Measurements from ENCODE around the gene TPTE.
"Not testable (repeated sequence)": the region's sequence is repeated elsewhere in the genome, so short reads cannot be mapped to it uniquely, and the experiment has no call there.

TPTE gene

GRCh38 chr21:10521091-10521598 is at the start of gene TPTE:
Gene TPTE (plus strand): TSS chr21:10521583. CDS start chr21:10538724, 17,141 bp downstream.
- no peak for DNase-seq

GRCh38 chr21:10471999-10472398 is 49.4 kb upstream of the TPTE start:
- DNase-seq, result not testable (repeated sequence)

GRCh38 chr21:10477794-10478193 is 43.6 kb upstream of the TPTE start:
- DNase-seq, result not testable (repeated sequence)

GRCh38 chr21:10479875-10480274 is 41.5 kb upstream of the TPTE start:
- DNase-seq, result not testable (repeated sequence)

GRCh38 chr21:10484864-10485263 is 36.5 kb upstream of the TPTE start:
- not testable (repeated sequence) for DNase-seq

- DNase-seq, result not testable (repeated sequence)
Observed at GRCh38 chr21:10490453-10490852, 30.9 kb upstream of the TPTE start.

GRCh38 chr21:10511116-10511515 is 10.3 kb upstream of the TPTE start:
- DNase-seq, result no peak

DNA sequence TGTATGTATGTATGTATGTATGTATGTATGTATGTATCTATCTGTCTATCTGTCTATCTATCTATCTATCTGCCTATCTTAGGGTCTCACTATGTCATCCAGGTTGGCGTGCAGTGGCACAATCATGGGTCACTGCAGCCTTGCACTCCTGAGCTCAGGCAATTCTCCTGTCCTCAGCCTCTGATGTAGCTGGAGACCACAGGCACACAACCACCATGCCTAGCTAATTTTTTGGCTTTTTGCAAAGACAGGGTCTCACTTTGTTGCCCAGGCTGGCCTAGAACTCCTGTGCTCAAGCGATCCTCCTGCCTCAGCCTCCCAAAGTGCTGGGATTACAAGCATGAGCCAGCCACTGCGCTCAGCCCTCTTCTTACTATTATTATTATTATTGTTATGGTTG is 4.5 kb upstream of the TPTE start:
- not testable (repeated sequence) for DNase-seq

GRCh38 chr21:10517904-10518303 is 3.5 kb upstream of the TPTE start:
- not testable (repeated sequence) for DNase-seq

- not testable (repeated sequence) for DNase-seq
Observed at GRCh38 chr21:10521835-10522500, 585 bp downstream of the TPTE start.

- no peak for DNase-seq
Observed at GRCh38 chr21:10539956-10540355, 18.6 kb downstream of the TPTE start.

DNA sequence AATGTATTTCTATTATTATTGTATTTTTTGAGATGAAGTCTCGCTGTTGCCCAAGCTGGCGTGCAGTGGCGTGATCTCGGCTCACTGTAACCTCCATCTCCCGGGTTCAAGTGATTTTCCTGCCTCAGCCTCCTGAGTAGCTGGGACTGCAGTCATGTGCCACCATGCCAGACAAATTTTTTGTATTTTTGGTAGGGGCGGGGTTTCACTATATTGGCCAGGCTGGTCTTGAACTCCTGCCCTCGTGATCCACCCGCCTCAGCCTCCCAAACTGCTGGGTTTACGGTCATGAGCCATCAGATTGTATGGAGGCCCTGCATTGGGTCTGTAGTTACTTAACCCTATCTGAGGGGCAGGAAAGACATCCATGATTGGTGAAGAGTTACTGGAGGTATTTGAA is 23.0 kb downstream of the TPTE start:
- not testable (repeated sequence) for DNase-seq

DNA sequence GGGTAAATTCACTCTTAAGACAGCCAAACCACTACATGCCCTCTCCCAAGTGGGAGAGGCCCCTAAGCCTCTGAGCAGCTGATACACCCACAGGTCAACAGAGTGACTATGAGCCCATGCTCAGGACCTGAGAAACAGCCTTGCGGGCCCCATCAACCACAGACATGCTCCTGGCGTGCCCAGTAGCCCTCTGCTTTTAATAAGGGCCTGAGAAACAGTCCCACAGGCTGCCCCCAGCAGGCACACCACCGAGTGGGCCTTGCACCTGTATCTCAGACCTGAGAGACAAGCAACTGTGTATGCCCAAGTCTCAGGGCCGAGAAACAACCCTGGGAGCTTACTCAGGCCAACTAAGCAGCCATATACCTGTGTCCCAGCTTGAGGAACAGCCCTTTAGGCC is 26.5 kb downstream of the TPTE start:
- not testable (repeated sequence) for DNase-seq

DNA sequence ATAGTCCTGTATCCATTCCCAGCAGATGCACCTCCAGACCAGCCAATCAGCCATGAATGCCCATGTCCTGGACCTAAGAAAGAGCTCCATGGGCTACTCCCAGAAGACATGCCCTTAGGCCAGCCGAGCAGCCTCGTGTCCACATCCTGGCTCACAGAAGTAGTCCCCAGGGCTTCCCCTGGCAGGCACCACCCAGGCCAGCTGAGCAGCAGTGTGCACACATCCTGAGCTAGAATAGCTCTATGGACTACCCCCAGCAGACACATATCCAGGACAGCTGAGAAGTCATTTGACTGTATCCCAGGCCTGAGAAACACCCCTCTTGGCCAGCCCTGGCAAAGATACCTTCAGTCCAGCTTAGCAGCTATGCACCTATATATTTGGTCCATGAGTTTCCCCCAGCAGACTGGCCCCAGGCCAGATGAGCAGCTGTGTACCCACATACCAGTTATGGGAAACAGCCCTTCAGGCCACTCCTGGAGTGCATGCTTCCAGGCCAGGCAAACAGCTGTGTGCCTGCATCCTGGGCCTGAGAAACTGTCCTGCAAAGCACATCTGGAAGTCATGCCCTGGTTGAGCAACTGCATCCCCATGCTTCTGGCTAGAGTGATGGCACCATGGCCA is 27.1 kb downstream of the TPTE start:
- DNase-seq, result not testable (repeated sequence)

DNA sequence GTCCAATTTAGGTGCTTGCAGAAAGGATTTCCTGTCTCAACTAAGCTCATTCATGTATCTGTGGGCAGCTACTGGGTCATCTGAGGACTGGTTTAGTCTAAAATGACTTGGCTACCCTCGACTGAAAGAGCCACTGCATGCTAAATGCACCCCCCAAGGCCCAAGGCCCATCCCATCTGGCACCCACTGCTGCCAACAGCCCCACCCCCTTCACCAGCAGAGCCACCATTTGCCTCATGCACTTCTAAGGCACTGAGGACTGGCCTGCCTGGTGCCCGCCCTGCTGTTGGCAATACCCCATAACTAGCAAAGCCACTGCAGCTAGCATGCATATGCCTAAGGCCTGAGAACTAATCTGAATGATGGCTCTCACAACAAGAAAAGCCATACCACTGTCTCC is 49.4 kb downstream of the TPTE start:
- not testable (repeated sequence) for DNase-seq

DNA sequence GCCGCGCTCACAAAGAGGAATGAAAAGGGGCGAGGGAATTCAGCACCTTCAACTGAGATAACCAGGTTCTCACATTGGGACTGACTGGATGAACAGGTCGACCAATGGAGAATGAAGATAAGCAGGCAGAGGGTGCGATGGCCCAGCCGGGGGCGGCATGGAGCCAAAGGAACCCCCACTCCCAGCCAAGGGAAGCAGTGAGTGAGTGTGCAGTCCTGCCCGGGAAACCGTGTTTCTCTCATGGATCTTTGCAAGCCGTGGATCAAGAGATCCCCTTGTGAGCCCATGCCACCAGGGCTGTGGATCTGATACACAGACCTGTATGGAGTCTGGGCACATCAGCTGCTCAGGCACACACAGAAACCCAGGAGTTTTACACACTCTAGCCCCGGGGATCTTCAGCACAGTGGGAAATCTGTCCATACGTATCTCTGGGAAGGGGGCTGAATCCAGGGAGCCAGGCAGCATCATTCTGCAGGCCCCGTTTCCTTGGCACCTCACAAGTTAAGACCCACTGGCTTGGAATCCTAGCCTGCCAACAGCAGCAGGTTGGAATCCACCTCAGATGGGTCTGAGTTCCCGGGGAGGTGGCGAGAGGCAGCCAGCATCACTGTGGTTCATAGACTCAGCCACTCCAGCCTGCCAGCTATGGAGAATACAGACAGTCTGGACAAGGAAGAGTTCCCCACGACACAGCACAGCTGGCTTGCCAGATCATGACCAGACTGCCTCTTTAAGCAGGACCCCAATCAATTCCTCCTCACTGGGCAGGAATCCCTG is 53.3 kb downstream of the TPTE start:
- not testable (repeated sequence) for DNase-seq

- no peak for DNase-seq
Observed at GRCh38 chr21:10575311-10575667, 53.9 kb downstream of the TPTE start.

DNA sequence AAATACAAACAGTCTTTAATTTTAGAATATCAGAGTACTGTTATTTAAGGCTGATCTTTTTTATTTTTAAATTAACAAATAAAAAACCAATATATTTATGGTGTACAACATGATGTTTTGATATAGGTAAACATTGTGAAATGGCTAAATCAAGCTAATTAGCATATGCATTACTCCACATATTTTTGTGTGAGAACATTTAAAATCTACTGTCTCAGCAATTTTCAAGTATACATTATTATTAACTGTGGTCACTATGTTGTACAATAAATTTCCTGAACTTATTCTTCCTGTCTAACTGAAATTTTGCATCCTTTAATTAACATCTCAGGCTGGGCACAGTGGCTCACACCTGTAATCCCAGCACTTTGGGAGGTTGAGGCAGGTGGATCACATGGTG is 57.5 kb downstream of the TPTE start:
- not testable (repeated sequence) for DNase-seq

DNA sequence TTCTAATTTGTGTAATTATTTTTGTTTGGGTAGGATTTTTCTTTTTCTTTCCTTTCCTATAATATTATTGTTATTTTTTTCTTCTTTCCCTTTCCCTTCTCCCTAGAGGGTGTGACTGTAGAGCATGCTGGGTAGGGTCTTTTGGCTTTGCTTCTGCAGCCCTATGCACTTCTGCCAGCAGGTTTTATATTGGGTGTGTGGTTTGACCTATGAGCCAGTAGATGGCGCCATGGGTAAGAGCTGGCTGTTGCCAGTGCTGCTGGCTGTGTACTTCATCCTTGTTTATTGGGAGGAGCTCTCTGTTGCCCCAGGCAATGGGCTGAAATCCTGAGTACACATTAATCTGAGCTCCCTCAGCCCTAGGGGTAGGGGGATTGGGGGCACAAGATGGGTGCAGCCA is 67.7 kb downstream of the TPTE start:
- not testable (repeated sequence) for DNase-seq

DNA sequence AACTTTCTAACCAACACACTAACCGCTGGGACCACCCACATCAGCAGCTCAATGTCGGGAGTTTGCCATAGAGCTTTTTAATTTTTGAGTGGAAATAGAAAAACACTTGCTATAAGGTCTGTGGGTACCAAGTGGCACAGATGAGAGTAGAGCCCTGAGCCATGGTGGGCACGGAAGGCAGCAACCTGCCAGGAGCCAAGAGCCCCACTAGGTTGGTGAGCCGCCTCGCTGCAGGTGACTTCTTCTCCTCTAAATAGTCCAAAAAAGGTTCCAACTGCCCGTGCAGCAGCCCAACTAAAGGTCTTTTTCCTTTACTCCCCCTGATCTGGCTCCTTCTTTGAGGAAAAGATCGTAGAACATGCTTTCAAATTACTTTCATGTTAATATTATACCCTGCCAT is 85.7 kb downstream of the TPTE start:
- DNase-seq, result not testable (repeated sequence)

- not testable (repeated sequence) for DNase-seq
Observed at GRCh38 chr21:10614285-10614684, 92.9 kb downstream of the TPTE start.

DNA sequence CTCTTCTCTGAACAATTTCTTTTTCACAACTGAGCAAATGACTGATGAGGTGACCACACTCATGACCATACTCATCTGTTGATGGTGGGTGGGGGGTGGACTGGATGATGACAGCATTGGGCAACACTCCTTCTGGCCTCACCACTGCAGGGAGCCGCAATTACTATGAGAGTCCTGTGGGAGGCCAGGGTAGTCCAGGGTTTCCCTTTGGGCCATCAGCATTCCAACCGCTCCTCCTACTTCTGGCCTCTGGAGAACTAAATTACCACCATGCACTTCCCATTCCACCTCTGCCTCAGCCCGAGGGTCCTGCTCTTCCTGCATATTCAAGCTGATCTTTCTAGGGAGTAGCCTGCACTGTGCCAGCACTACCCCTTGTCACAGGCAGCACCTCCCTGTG is 94.7 kb downstream of the TPTE start:
- not testable (repeated sequence) for DNase-seq

DNA sequence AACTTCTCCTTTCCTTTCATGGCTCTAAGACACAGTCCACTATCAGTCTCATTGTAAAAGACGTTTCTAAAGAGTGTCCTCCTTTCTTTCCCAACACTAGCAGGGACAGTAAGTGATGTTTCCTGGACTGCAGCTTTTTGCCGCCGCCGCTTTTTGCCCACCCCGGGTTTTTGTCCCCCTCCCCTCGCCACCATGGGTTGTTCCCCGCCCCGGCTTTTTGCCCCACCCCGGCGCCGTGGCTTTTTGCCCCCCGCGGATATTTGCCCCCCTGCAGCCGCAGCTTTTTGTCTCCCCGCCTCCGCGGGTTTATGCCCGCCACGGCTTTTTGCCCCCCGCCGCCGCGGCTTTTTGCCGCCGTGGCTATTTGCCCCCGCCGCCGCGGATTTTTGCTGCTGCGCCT is 95.2 kb downstream of the TPTE start:
- DNase-seq, result no peak
